ENCODE data around the gene EOLA2. TPM values are rescaled to one million over a fixed set of nuclear protein-coding genes. Genes with fewer than 3 reads are reported as not detected.

Gene EOLA2
- total and polyA plus RNA-seq, 9 of the 15 experiments (the other 6 are each of a cell fraction or from before 2014, with no cell fraction given): 27.7 to 61.5 (median 44.3) TPM

- intact Hi-C loops (cut with micrococcal nuclease) (no loop called here), in situ Hi-C loops (cut with MboI) (no loop called here)
- POLR2A ChIA-PET: no interaction called here
- no peaks in the 10 kb centered on the region for H3K79me2 ChIP-seq (ENCODE audit: control insufficient read depth, insufficient read depth, low read length)
- no peaks in the 10 kb centered on the region for H3K9me3 ChIP-seq (replicated peaks; ENCODE audit: control insufficient read depth, insufficient read depth, low read depth, low read length)
- DNase-seq (ENCODE audit: extremely low read depth in 1 of 4, low spot score in 3 of 4) (peak; percentile 36 to 71 (median 56)), FAIRE-seq (no peak), ATAC-seq (peak; percentile 94)
- no peaks in the 10 kb centered on the region for H3K27me3 ChIP-seq (ENCODE audit: control insufficient read depth in 2 of 2, insufficient read depth in 2 of 2, low read length in 2 of 2)
- no peaks in the 10 kb centered on the region for H3K36me3 ChIP-seq (ENCODE audit: control insufficient read depth, insufficient read depth, low read length)
- H3K9me1 ChIP-seq (ENCODE audit: control insufficient read depth, insufficient read depth, low read length): no peaks in the 10 kb centered on the region
- no peak overlapping the region for H3K4me3 ChIP-seq
- H3K4me1 ChIP-seq (replicated peaks in 1 of 2; ENCODE audit: control insufficient read depth in 2 of 2, insufficient read depth in 2 of 2, low read length in 2 of 2): no peaks in the 10 kb centered on the region; a peak in 2 of 5 replicates
- CTCF ChIA-PET (ENCODE audit: low intra/inter-chr PET ratio): no interaction called here
- no peaks in the 10 kb centered on the region for H4K20me1 ChIP-seq (replicated peaks; ENCODE audit: control insufficient read depth, insufficient read depth, low read length)
- no TSS peak for BruUV-seq (replicated peaks)
- peak overlapping the region in 1 of 2 experiments; percentile 44; a peak in 2 of 4 replicates for H3K9ac ChIP-seq (ENCODE audit: insufficient read depth in 1 of 2, low read depth in 2 of 2, low read length in 2 of 2)
- peak overlapping the region; percentile 66 for H3K4me2 ChIP-seq (ENCODE audit: insufficient read depth, low read length)
- WGBS (ENCODE audit: insufficient coverage, low coverage, missing lambda C conversion rate): 4% methylated on average over 6 of the region's 6 CpGs
- H3K27ac ChIP-seq (ENCODE audit: extremely low read depth, low read depth, low read length): peak overlapping the region; percentile 69
- peak overlapping the region; percentile 90 for H2AFZ ChIP-seq (ENCODE audit: low read depth, low read length)
- TF ChIP-seq YY1 (IDR thresholded peaks at IDR 0.05; ENCODE audit: borderline replicate concordance in 1 of 3, control insufficient read depth in 1 of 3, extremely low read depth in 1 of 3, insufficient read depth in 3 of 3, insufficient read length in 1 of 3, insufficient replicate concordance in 2 of 3, low read depth in 1 of 3, low read length in 2 of 3) (peak in 1 of 3 experiments; percentile 37), CBFA2T2 (conservative IDR thresholded peaks at IDR 0.05) (peak; percentile 51), CTCFL (IDR thresholded peaks at IDR 0.05; ENCODE audit: borderline replicate concordance, insufficient read depth, low read depth, low read length, poor library complexity, severe bottlenecking) (peak; percentile 19), HMBOX1 (IDR thresholded peaks at IDR 0.05) (0 out of 2 replicates have a peak, but pooled peaks have one; percentile 42), ZNF263 (CRISPR knock-in tag; IDR thresholded peaks at IDR 0.05; ENCODE audit: borderline replicate concordance) (no peak), TGIF2 (CRISPR knock-in tag; IDR thresholded peaks at IDR 0.05) (no peak), POLR2AphosphoS5 (IDR thresholded peaks at IDR 0.05; ENCODE audit: control insufficient read depth, insufficient read depth, low read depth, low read length) (0 out of 2 replicates have a peak, but pooled peaks have one; percentile 26), NR4A1 (CRISPR knock-in tag; IDR thresholded peaks at IDR 0.05) (no peak), NR4A1 (tag; IDR thresholded peaks at IDR 0.05) (no peak), VEZF1 (CRISPR knock-in tag; IDR thresholded peaks at IDR 0.05) (peak; percentile 10; the same call in 1 of the 2 replicates), DPF2 (IDR thresholded peaks at IDR 0.05) (peak; percentile 46), SMARCE1 (IDR thresholded peaks at IDR 0.05) (peak; percentile 23; the same call in 1 of the 2 replicates), TEAD4 (IDR thresholded peaks at IDR 0.05; ENCODE audit: low read length) (peak; percentile 38; the same call in 1 of the 2 replicates), TEAD4 (CRISPR knock-in tag; IDR thresholded peaks at IDR 0.05; ENCODE audit: borderline replicate concordance) (no peak)
These were observed 34.2 kb downstream of the EOLA2 start for GRCh38 chrX:149903889-149904748.

Data from K562 (cell line).